GM19463 (cell line): Measurements from ENCODE around the gene DENND4B.
"Not testable (repeated sequence)": the region's sequence is repeated elsewhere in the genome, so short reads cannot be mapped to it uniquely, and the experiment has no call there.

Experiments used
- ATAC-seq: cut with Tn5 transposase; IDR thresholded peaks from one replicate; pipeline ENCODE4 v1.9.1; 2021; ENCODE audit warnings: mild to moderate bottlenecking, moderate library complexity; ENCODE audit not compliant: unreplicated experiment

The DENND4B gene

GRCh38 chr1:153891042-153891441, 55.5 kb downstream of the DENND4B start:
- not testable (repeated sequence) for ATAC-seq

- no peak for ATAC-seq
Observed at GRCh38 chr1:153888533-153888932, 58.0 kb downstream of the DENND4B start.

GRCh38 chr1:153886127-153886526, 60.4 kb downstream of the DENND4B start:
- ATAC-seq, result no peak

- ATAC-seq, result no peak
Observed at GRCh38 chr1:153883223-153883622, 63.3 kb downstream of the DENND4B start.

- ATAC-seq, result no peak
Observed at GRCh38 chr1:153882296-153882912, 64.1 kb downstream of the DENND4B start.

GRCh38 chr1:153881751-153882150, 64.8 kb downstream of the DENND4B start:
- no peak for ATAC-seq

- ATAC-seq, result no peak
Observed at GRCh38 chr1:153880962-153881361, 65.6 kb downstream of the DENND4B start.

GRCh38 chr1:153880024-153880423, 66.5 kb downstream of the DENND4B start:
- ATAC-seq, result no peak
